B cell (primary cell): ENCODE data around the gene LIN9.

Experiments
- CTCF ChIP-seq: fragments of 200-600 bp; IDR thresholded peaks from one replicate; pipeline ENCODE4 v1.8.0; 2022; ENCODE audit warnings: antibody characterized with exemption, mild to moderate bottlenecking
- EZH2 ChIP-seq: IDR thresholded peaks from 2 replicates; pipeline ENCODE4 v1.6.1; 2012; ENCODE audit warnings: borderline replicate concordance, low read depth, mild to moderate bottlenecking, moderate library complexity, low read length; ENCODE audit not compliant: insufficient read depth, poor library complexity, severe bottlenecking

- no peak for TF ChIP-seq CTCF
- no peak for TF ChIP-seq EZH2
Observed at GRCh38 chr1:226305184-226305583, 3.8 kb downstream of the LIN9 start.
